Large intestine (tissue), 3 donors: ENCODE results near the gene DCUN1D2. TPM values are rescaled to one million over a fixed set of nuclear protein-coding genes. Genes with fewer than 3 reads are reported as not detected.
"Not testable (repeated sequence)": the region's sequence is repeated elsewhere in the genome, so short reads cannot be mapped to it uniquely, and the experiment has no call there.

Source experiments
- DNase-seq, 2 donors: peaks; one replicate each; pipeline versions ENCODE4 v3.0.0 to v3.0.0-alpha.2; 2013
- H3K27ac ChIP-seq: one replicate; pipeline ENCODE4 v1.5.1; 2013; ENCODE audit warnings: low read length
- H3K27me3 ChIP-seq: 2 replicates; pipeline ENCODE4 v1.6.1; 2013; ENCODE audit warnings: low read length; ENCODE audit not compliant: control insufficient read depth, insufficient read depth
- H3K36me3 ChIP-seq: 2 replicates; pipeline ENCODE4 v1.6.1; 2013; ENCODE audit warnings: low read length; ENCODE audit not compliant: control insufficient read depth, insufficient read depth
- H3K4me1 ChIP-seq: one replicate; pipeline ENCODE4 v1.6.1; 2013; ENCODE audit warnings: low read length; ENCODE audit not compliant: control insufficient read depth, insufficient read depth
- H3K4me3 ChIP-seq: one replicate; pipeline ENCODE4 v1.5.1; 2013; ENCODE audit warnings: low read length
- H3K9me3 ChIP-seq: one replicate; pipeline ENCODE4 v1.6.1; 2013; ENCODE audit warnings: mild to moderate bottlenecking, low read depth, low read length, moderate library complexity; ENCODE audit not compliant: control insufficient read depth
- WGBS: methylation state at CpG from one replicate; pipeline ENCODE4 v1.1.5; 2013; ENCODE audit warnings: low lambda C conversion rate; ENCODE audit not compliant: insufficient coverage; 5-methylcytosine and 5-hydroxymethylcytosine counted together
- polyA plus RNA-seq: library from polyadenylated mRNA; unstranded; fragments of 120-200 nt; gene quantifications from one replicate; pipeline ENCODE4 v1.2.1, GENCODE V29; 2013

Gene DCUN1D2
- polyA plus RNA-seq, 1 donor: 17.8 TPM

- WGBS: no CpG with 5 or more reads among the region's 24 CpGs
- no peaks in the 10 kb centered on the region for H3K4me1 ChIP-seq
- H3K27ac ChIP-seq: no peak overlapping the region
- H3K4me3 ChIP-seq: no peak overlapping the region
- DNase-seq: no peak
- peaks cover 2% of the 10 kb centered on the region for H3K9me3 ChIP-seq
- no peaks in the 10 kb centered on the region for H3K27me3 ChIP-seq
- peaks cover 55% of the 10 kb centered on the region for H3K36me3 ChIP-seq
These were observed 42.8 kb upstream of the DCUN1D2 start for GRCh38 chr13:113533161-113533840.

- DNase-seq: no peak
- H3K27ac ChIP-seq: no peak overlapping the region
These were observed 41.8 kb upstream of the DCUN1D2 start for GRCh38 chr13:113532156-113532806.

GRCh38 chr13:113531041-113531873 is 40.7 kb upstream of the DCUN1D2 start:
- peaks cover 58% of the 10 kb centered on the region for H3K36me3 ChIP-seq

More at GRCh38 chr13:113532156-113532806, 41.8 kb upstream of the DCUN1D2 start:
- H3K27me3 ChIP-seq: no peaks in the 10 kb centered on the region
- H3K36me3 ChIP-seq: peaks cover 56% of the 10 kb centered on the region
- no CpG with 5 or more reads among the region's 16 CpGs for WGBS
- no peak overlapping the region for H3K4me3 ChIP-seq
- peaks cover 2% of the 10 kb centered on the region for H3K9me3 ChIP-seq
- H3K4me1 ChIP-seq: no peaks in the 10 kb centered on the region

GRCh38 chr13:113528813-113529180 is 38.3 kb upstream of the DCUN1D2 start:
- Histone ChIP-seq H3K4me3 (no peak overlapping the region), H3K4me1 (no peaks in the 10 kb centered on the region), H3K27ac (no peak overlapping the region), H3K9me3 (no peaks in the 10 kb centered on the region), H3K27me3 (no peaks in the 10 kb centered on the region), H3K36me3 (peaks cover 63% of the 10 kb centered on the region)
- 80% methylated on average over 2 of the region's 10 CpGs for WGBS
- no peak for DNase-seq

More at GRCh38 chr13:113531041-113531873, 40.7 kb upstream of the DCUN1D2 start:
- Histone ChIP-seq H3K4me3 (no peak overlapping the region), H3K27ac (no peak overlapping the region), H3K9me3 (no peaks in the 10 kb centered on the region), H3K4me1 (no peaks in the 10 kb centered on the region), H3K27me3 (no peaks in the 10 kb centered on the region)
- no CpG with 5 or more reads among the region's 49 CpGs for WGBS
- DNase-seq: no peak

GRCh38 chr13:113528101-113528812 is 37.7 kb upstream of the DCUN1D2 start:
- H3K27ac ChIP-seq: no peak overlapping the region
- WGBS: 100% methylated on average over 1 of the region's 18 CpGs
- H3K27me3 ChIP-seq: no peaks in the 10 kb centered on the region
- no peaks in the 10 kb centered on the region for H3K9me3 ChIP-seq
- no peaks in the 10 kb centered on the region for H3K4me1 ChIP-seq
- DNase-seq: no peak
- no peak overlapping the region for H3K4me3 ChIP-seq
- peaks cover 63% of the 10 kb centered on the region for H3K36me3 ChIP-seq

- Histone ChIP-seq H3K36me3 (peaks cover 58% of the 10 kb centered on the region), H3K4me1 (no peaks in the 10 kb centered on the region), H3K27me3 (no peaks in the 10 kb centered on the region), H3K9me3 (no peaks in the 10 kb centered on the region), H3K4me3 (no peak overlapping the region), H3K27ac (no peak overlapping the region)
- DNase-seq: no peak
- WGBS: 97% methylated on average over 3 of the region's 19 CpGs
These were observed 36.9 kb upstream of the DCUN1D2 start for GRCh38 chr13:113527272-113527958.

- Histone ChIP-seq H3K4me1 (no peaks in the 10 kb centered on the region), H3K36me3 (peaks cover 56% of the 10 kb centered on the region), H3K9me3 (no peaks in the 10 kb centered on the region), H3K27ac (no peak overlapping the region), H3K4me3 (no peak overlapping the region), H3K27me3 (no peaks in the 10 kb centered on the region)
- DNase-seq: no peak
- 86% methylated on average over 2 of the region's 12 CpGs for WGBS
These were observed 36.1 kb upstream of the DCUN1D2 start for GRCh38 chr13:113526466-113527220.

GRCh38 chr13:113522438-113522837 is 31.9 kb upstream of the DCUN1D2 start:
- not testable (repeated sequence) for H3K27me3 ChIP-seq, H3K27ac ChIP-seq, H3K4me1 ChIP-seq, DNase-seq, H3K4me3 ChIP-seq, H3K9me3 ChIP-seq
- WGBS: no CpG with 5 or more reads among the region's 13 CpGs
- H3K36me3 ChIP-seq: peaks cover 42% of the 10 kb centered on the region

GRCh38 chr13:113520571-113520970 is 30.1 kb upstream of the DCUN1D2 start:
- no peak overlapping the region for H3K4me3 ChIP-seq
- no peaks in the 10 kb centered on the region for H3K4me1 ChIP-seq
- no peaks in the 10 kb centered on the region for H3K9me3 ChIP-seq
- no peak for DNase-seq
- H3K27ac ChIP-seq: no peak overlapping the region
- no CpG with 5 or more reads among the region's 16 CpGs for WGBS
- peaks cover 35% of the 10 kb centered on the region for H3K36me3 ChIP-seq
- H3K27me3 ChIP-seq: no peaks in the 10 kb centered on the region
